Measurements from ENCODE around the gene CAB39.

Gene CAB39

GRCh38 chr2:230830428-230830827, 117.8 kb downstream of the CAB39 start:
- Histone ChIP-seq H3K4me3 (ENCODE audit: low read depth in 1 of 5, low read length in 5 of 5) (no peak overlapping the region), H3K4me1 (ENCODE audit: control insufficient read depth in 5 of 5, insufficient read depth in 5 of 5, low read length in 5 of 5) (peaks cover 0 to 25% (median 21%) of the 10 kb centered on the region in 5 donors), H3K36me3 (ENCODE audit: control insufficient read depth in 5 of 5, insufficient read depth in 5 of 5, low read length in 5 of 5) (no peaks in the 10 kb centered on the region), H3K27ac (ENCODE audit: low read depth, low read length) (no peak overlapping the region), H3K9ac (ENCODE audit: low read length in 5 of 5) (no peak overlapping the region), H3K9me3 (ENCODE audit: control insufficient read depth in 5 of 5, low read length in 5 of 5) (peaks cover 0 to 7% (median 6%) of the 10 kb centered on the region in 5 donors), H3K27me3 (ENCODE audit: control insufficient read depth in 5 of 5, insufficient read depth in 4 of 5, low read length in 5 of 5) (peaks cover 0 to 19% (median 0%) of the 10 kb centered on the region in 5 donors)

- peaks cover 0 to 8% (median 0%) of the 10 kb centered on the region in 5 donors for H3K27me3 ChIP-seq (ENCODE audit: control insufficient read depth in 5 of 5, insufficient read depth in 4 of 5, low read length in 5 of 5)
- H3K9ac ChIP-seq (ENCODE audit: low read length in 5 of 5), result no peak overlapping the region
- no peak overlapping the region for H3K27ac ChIP-seq (ENCODE audit: low read depth, low read length)
- peaks cover 0 to 17% (median 9%) of the 10 kb centered on the region in 5 donors for H3K9me3 ChIP-seq (ENCODE audit: control insufficient read depth in 5 of 5, low read length in 5 of 5)
- H3K4me1 ChIP-seq (ENCODE audit: control insufficient read depth in 5 of 5, insufficient read depth in 5 of 5, low read length in 5 of 5), result no peaks in the 10 kb centered on the region
- no peak overlapping the region for H3K4me3 ChIP-seq (ENCODE audit: low read depth in 1 of 5, low read length in 5 of 5)
- H3K36me3 ChIP-seq (ENCODE audit: control insufficient read depth in 5 of 5, insufficient read depth in 5 of 5, low read length in 5 of 5), result no peaks in the 10 kb centered on the region
These were observed 127.7 kb downstream of the CAB39 start for GRCh38 chr2:230840301-230840700.

GRCh38 chr2:230842473-230842872, 129.8 kb downstream of the CAB39 start:
- Histone ChIP-seq H3K9ac (ENCODE audit: low read length in 5 of 5) (no peak overlapping the region), H3K4me1 (ENCODE audit: control insufficient read depth in 5 of 5, insufficient read depth in 5 of 5, low read length in 5 of 5) (no peaks in the 10 kb centered on the region), H3K4me3 (ENCODE audit: low read depth in 1 of 5, low read length in 5 of 5) (no peak overlapping the region), H3K27me3 (ENCODE audit: control insufficient read depth in 5 of 5, insufficient read depth in 4 of 5, low read length in 5 of 5) (peaks cover 0 to 8% (median 0%) of the 10 kb centered on the region in 5 donors), H3K27ac (ENCODE audit: low read depth, low read length) (no peak overlapping the region), H3K36me3 (ENCODE audit: control insufficient read depth in 5 of 5, insufficient read depth in 5 of 5, low read length in 5 of 5) (no peaks in the 10 kb centered on the region), H3K9me3 (ENCODE audit: control insufficient read depth in 5 of 5, low read length in 5 of 5) (peaks cover 0 to 14% (median 12%) of the 10 kb centered on the region in 5 donors)

GRCh38 chr2:230843132-230843531, 130.5 kb downstream of the CAB39 start:
- Histone ChIP-seq H3K27me3 (ENCODE audit: control insufficient read depth in 5 of 5, insufficient read depth in 4 of 5, low read length in 5 of 5) (peaks cover 0 to 8% (median 0%) of the 10 kb centered on the region in 5 donors), H3K27ac (ENCODE audit: low read depth, low read length) (no peak overlapping the region), H3K9me3 (ENCODE audit: control insufficient read depth in 5 of 5, low read length in 5 of 5) (peaks cover 0 to 11% (median 8%) of the 10 kb centered on the region in 5 donors), H3K9ac (ENCODE audit: low read length in 5 of 5) (no peak overlapping the region), H3K36me3 (ENCODE audit: control insufficient read depth in 5 of 5, insufficient read depth in 5 of 5, low read length in 5 of 5) (no peaks in the 10 kb centered on the region), H3K4me3 (ENCODE audit: low read depth in 1 of 5, low read length in 5 of 5) (no peak overlapping the region), H3K4me1 (ENCODE audit: control insufficient read depth in 5 of 5, insufficient read depth in 5 of 5, low read length in 5 of 5) (peaks cover 0 to 5% (median 2%) of the 10 kb centered on the region in 5 donors)

- H3K9me3 ChIP-seq (ENCODE audit: control insufficient read depth in 5 of 5, low read length in 5 of 5), result peaks cover 0 to 2% (median 0%) of the 10 kb centered on the region in 5 donors
- peaks cover 0 to 6% (median 3%) of the 10 kb centered on the region in 5 donors for H3K4me1 ChIP-seq (ENCODE audit: control insufficient read depth in 5 of 5, insufficient read depth in 5 of 5, low read length in 5 of 5)
- no peak overlapping the region for H3K4me3 ChIP-seq (ENCODE audit: low read depth in 1 of 5, low read length in 5 of 5)
- H3K9ac ChIP-seq (ENCODE audit: low read length in 5 of 5), result no peak overlapping the region
- H3K36me3 ChIP-seq (ENCODE audit: control insufficient read depth in 5 of 5, insufficient read depth in 5 of 5, low read length in 5 of 5), result no peaks in the 10 kb centered on the region
- no peak overlapping the region for H3K27ac ChIP-seq (ENCODE audit: low read depth, low read length)
- H3K27me3 ChIP-seq (ENCODE audit: control insufficient read depth in 5 of 5, insufficient read depth in 4 of 5, low read length in 5 of 5), result peaks cover 0 to 8% (median 0%) of the 10 kb centered on the region in 5 donors
These were observed 133.7 kb downstream of the CAB39 start for GRCh38 chr2:230846360-230846759.

GRCh38 chr2:230847883-230848388, 135.3 kb downstream of the CAB39 start:
- Histone ChIP-seq H3K36me3 (ENCODE audit: control insufficient read depth in 5 of 5, insufficient read depth in 5 of 5, low read length in 5 of 5) (no peaks in the 10 kb centered on the region), H3K27me3 (ENCODE audit: control insufficient read depth in 5 of 5, insufficient read depth in 4 of 5, low read length in 5 of 5) (peaks cover 0 to 7% (median 0%) of the 10 kb centered on the region in 5 donors), H3K9ac (ENCODE audit: low read length in 5 of 5) (peak overlapping the region in 1 of 5 donors; percentile 30), H3K4me3 (ENCODE audit: low read depth in 1 of 5, low read length in 5 of 5) (peak overlapping the region in 3 of 5 donors; percentile 33 to 37 (median 35)), H3K4me1 (ENCODE audit: control insufficient read depth in 5 of 5, insufficient read depth in 5 of 5, low read length in 5 of 5) (peaks cover 0 to 6% (median 3%) of the 10 kb centered on the region in 5 donors), H3K27ac (ENCODE audit: low read depth, low read length) (no peak overlapping the region), H3K9me3 (ENCODE audit: control insufficient read depth in 5 of 5, low read length in 5 of 5) (peaks cover 0 to 2% (median 0%) of the 10 kb centered on the region in 5 donors)

GRCh38 chr2:230849633-230850357, 137.2 kb downstream of the CAB39 start:
- peaks cover 0 to 11% (median 0%) of the 10 kb centered on the region in 5 donors for H3K27me3 ChIP-seq (ENCODE audit: control insufficient read depth in 5 of 5, insufficient read depth in 4 of 5, low read length in 5 of 5)
- no peak overlapping the region for H3K9ac ChIP-seq (ENCODE audit: low read length in 5 of 5)
- H3K4me1 ChIP-seq (ENCODE audit: control insufficient read depth in 5 of 5, insufficient read depth in 5 of 5, low read length in 5 of 5), result peaks cover 0 to 6% (median 3%) of the 10 kb centered on the region in 5 donors
- no peaks in the 10 kb centered on the region for H3K36me3 ChIP-seq (ENCODE audit: control insufficient read depth in 5 of 5, insufficient read depth in 5 of 5, low read length in 5 of 5)
- H3K9me3 ChIP-seq (ENCODE audit: control insufficient read depth in 5 of 5, low read length in 5 of 5), result peaks cover 0 to 2% (median 0%) of the 10 kb centered on the region in 5 donors
- H3K27ac ChIP-seq (ENCODE audit: low read depth, low read length), result no peak overlapping the region
- H3K4me3 ChIP-seq (ENCODE audit: low read depth in 1 of 5, low read length in 5 of 5), result no peak overlapping the region

- H3K36me3 ChIP-seq (ENCODE audit: control insufficient read depth in 5 of 5, insufficient read depth in 5 of 5, low read length in 5 of 5), result no peaks in the 10 kb centered on the region
- peaks cover 0 to 2% (median 0%) of the 10 kb centered on the region in 5 donors for H3K9me3 ChIP-seq (ENCODE audit: control insufficient read depth in 5 of 5, low read length in 5 of 5)
- no peak overlapping the region for H3K4me3 ChIP-seq (ENCODE audit: low read depth in 1 of 5, low read length in 5 of 5)
- peaks cover 0 to 6% (median 3%) of the 10 kb centered on the region in 5 donors for H3K4me1 ChIP-seq (ENCODE audit: control insufficient read depth in 5 of 5, insufficient read depth in 5 of 5, low read length in 5 of 5)
- H3K27me3 ChIP-seq (ENCODE audit: control insufficient read depth in 5 of 5, insufficient read depth in 4 of 5, low read length in 5 of 5), result peaks cover 0 to 11% (median 0%) of the 10 kb centered on the region in 5 donors
- no peak overlapping the region for H3K27ac ChIP-seq (ENCODE audit: low read depth, low read length)
- H3K9ac ChIP-seq (ENCODE audit: low read length in 5 of 5), result no peak overlapping the region
These were observed 137.7 kb downstream of the CAB39 start for GRCh38 chr2:230850358-230850658.

GRCh38 chr2:230852113-230852512, 139.5 kb downstream of the CAB39 start:
- H3K4me1 ChIP-seq (ENCODE audit: control insufficient read depth in 5 of 5, insufficient read depth in 5 of 5, low read length in 5 of 5), result peaks cover 0 to 6% (median 3%) of the 10 kb centered on the region in 5 donors
- H3K36me3 ChIP-seq (ENCODE audit: control insufficient read depth in 5 of 5, insufficient read depth in 5 of 5, low read length in 5 of 5), result no peaks in the 10 kb centered on the region
- H3K4me3 ChIP-seq (ENCODE audit: low read depth in 1 of 5, low read length in 5 of 5), result no peak overlapping the region
- H3K9ac ChIP-seq (ENCODE audit: low read length in 5 of 5), result no peak overlapping the region
- H3K27ac ChIP-seq (ENCODE audit: low read depth, low read length), result no peak overlapping the region
- H3K9me3 ChIP-seq (ENCODE audit: control insufficient read depth in 5 of 5, low read length in 5 of 5), result no peaks in the 10 kb centered on the region
- H3K27me3 ChIP-seq (ENCODE audit: control insufficient read depth in 5 of 5, insufficient read depth in 4 of 5, low read length in 5 of 5), result peaks cover 0 to 17% (median 8%) of the 10 kb centered on the region in 5 donors

- H3K27ac ChIP-seq (ENCODE audit: low read depth, low read length), result no peak overlapping the region
- no peak overlapping the region for H3K4me3 ChIP-seq (ENCODE audit: low read depth in 1 of 5, low read length in 5 of 5)
- no peak overlapping the region for H3K9ac ChIP-seq (ENCODE audit: low read length in 5 of 5)
- H3K27me3 ChIP-seq (ENCODE audit: control insufficient read depth in 5 of 5, insufficient read depth in 4 of 5, low read length in 5 of 5), result peaks cover 7 to 33% (median 24%) of the 10 kb centered on the region in 5 donors
- H3K36me3 ChIP-seq (ENCODE audit: control insufficient read depth in 5 of 5, insufficient read depth in 5 of 5, low read length in 5 of 5), result no peaks in the 10 kb centered on the region
- peaks cover 1 to 22% (median 12%) of the 10 kb centered on the region in 5 donors for H3K4me1 ChIP-seq (ENCODE audit: control insufficient read depth in 5 of 5, insufficient read depth in 5 of 5, low read length in 5 of 5)
- H3K9me3 ChIP-seq (ENCODE audit: control insufficient read depth in 5 of 5, low read length in 5 of 5), result no peaks in the 10 kb centered on the region
These were observed 149.1 kb downstream of the CAB39 start for GRCh38 chr2:230861552-230862255.

Measured in subcutaneous abdominal adipose tissue (tissue), 5 donors.